ENCODE results near the gene PRKCQ.

The PRKCQ gene

DNA sequence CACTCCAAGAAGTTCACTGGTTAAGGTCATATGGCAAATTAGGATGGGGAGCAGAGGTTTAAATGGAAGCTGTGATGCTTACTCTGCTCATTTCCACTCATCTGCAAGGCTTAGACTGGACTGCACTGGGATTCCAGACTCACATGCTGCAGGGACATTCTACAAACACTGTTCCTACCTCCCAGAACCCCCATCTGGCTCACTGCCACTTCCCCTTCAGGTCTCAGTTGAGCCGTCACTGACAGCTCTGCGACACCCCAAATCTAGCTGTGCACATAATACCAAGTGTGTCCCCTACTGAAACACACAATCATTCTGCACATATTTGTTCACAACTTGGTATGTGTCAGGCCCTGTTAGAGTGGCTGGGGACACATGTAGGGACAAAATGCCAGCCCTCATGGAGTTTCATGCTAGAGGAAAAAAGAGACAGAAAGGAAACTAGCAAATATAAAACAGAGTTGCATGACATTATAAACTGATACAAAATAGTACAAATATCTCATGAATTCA is 5.4 kb downstream of the PRKCQ start:
- Mint-ChIP-seq H3K27ac (no peak overlapping the region), H3K4me1 (ENCODE audit: low read depth) (peaks cover 25% of the 10 kb centered on the region), H3K36me3 (ENCODE audit: low read depth) (no peaks in the 10 kb centered on the region), H3K9me3 (no peaks in the 10 kb centered on the region), H3K27me3 (peaks cover 32% of the 10 kb centered on the region), H3K4me3 (no peak overlapping the region)
- intact Hi-C loops (cut with micrococcal nuclease), result no loop called here

DNA sequence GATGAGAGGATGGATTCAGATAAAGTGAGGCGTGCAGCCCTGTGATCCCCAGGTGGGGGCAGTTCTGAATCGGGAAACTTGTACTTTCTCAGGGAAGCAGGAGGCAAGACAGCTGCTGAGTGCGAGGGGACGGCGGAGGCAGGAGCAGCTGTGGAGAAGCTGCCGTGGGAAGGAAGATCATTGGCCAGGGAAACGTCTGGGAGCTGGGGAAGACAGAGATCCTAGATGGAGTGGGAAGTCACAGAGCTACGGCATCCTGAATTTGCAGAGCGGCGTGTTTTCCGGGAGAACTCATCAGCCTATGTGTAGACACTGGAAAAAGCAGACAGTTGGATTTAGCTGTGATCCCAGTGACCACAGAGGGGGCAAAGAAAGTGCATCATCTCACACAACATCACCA is 9.2 kb downstream of the PRKCQ start:
- peaks cover 8% of the 10 kb centered on the region for H3K4me1 Mint-ChIP-seq (ENCODE audit: low read depth)
- H3K36me3 Mint-ChIP-seq (ENCODE audit: low read depth), result no peaks in the 10 kb centered on the region
- peaks cover 18% of the 10 kb centered on the region for H3K27me3 Mint-ChIP-seq
- intact Hi-C loops (cut with micrococcal nuclease), result no loop called here
- H3K9me3 Mint-ChIP-seq, result no peaks in the 10 kb centered on the region
- H3K4me3 Mint-ChIP-seq, result no peak overlapping the region
- H3K27ac Mint-ChIP-seq, result no peak overlapping the region

DNA sequence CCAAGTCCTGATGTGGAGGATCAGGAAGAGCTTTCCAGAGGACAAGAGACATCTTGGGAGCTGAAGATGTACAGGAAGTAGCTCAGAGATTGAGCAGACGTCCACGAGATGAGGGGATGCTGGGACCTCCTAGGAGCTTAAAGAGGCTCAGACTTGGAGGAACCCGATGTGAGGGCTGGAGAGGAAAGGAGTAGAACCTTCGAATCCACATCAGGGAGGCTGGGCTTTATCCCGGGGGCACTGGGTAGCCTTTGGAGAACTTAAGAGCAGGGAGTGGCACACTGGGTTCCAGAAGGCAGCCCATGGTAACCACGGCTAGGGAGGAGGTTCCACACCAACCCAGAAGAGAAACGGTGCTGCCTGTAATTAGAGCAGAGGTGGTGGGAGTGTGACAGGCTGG is 10.8 kb downstream of the PRKCQ start:
- H3K27ac Mint-ChIP-seq, result no peak overlapping the region
- intact Hi-C loops (cut with micrococcal nuclease), result no loop called here

DNA sequence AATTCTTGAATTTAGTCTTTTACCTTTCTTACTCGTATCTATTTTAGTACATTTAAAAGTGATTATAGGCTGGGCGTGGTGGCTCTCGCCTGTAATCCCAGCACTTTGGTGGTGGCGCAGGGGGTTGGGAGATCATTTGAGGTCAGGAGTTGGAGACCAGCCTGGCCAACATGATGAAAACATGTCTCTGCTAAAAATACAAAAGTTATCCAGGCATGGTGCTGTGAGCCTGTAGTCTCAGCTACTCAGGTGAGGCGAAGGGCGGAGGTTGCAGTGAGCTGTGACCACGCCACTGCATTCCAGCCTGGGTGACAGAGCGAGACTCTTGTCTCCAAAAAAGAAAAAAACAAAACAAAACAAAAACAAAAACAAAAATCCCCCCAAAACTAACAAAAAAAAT is 12.2 kb downstream of the PRKCQ start:
- no peaks in the 10 kb centered on the region for H3K9me3 Mint-ChIP-seq
- no peaks in the 10 kb centered on the region for H3K36me3 Mint-ChIP-seq (ENCODE audit: low read depth)
- peaks cover 26% of the 10 kb centered on the region for H3K27me3 Mint-ChIP-seq
- H3K4me3 Mint-ChIP-seq, result no peak overlapping the region
- H3K27ac Mint-ChIP-seq, result no peak overlapping the region
- intact Hi-C loops (cut with micrococcal nuclease), result no loop called here
- peaks cover 25% of the 10 kb centered on the region for H3K4me1 Mint-ChIP-seq (ENCODE audit: low read depth)

More for the DNA sequence above, 10.8 kb downstream of the PRKCQ start:
- Mint-ChIP-seq H3K4me3 (no peak overlapping the region), H3K27me3 (peaks cover 21% of the 10 kb centered on the region), H3K9me3 (no peaks in the 10 kb centered on the region), H3K4me1 (ENCODE audit: low read depth) (peaks cover 12% of the 10 kb centered on the region), H3K36me3 (ENCODE audit: low read depth) (no peaks in the 10 kb centered on the region)

DNA sequence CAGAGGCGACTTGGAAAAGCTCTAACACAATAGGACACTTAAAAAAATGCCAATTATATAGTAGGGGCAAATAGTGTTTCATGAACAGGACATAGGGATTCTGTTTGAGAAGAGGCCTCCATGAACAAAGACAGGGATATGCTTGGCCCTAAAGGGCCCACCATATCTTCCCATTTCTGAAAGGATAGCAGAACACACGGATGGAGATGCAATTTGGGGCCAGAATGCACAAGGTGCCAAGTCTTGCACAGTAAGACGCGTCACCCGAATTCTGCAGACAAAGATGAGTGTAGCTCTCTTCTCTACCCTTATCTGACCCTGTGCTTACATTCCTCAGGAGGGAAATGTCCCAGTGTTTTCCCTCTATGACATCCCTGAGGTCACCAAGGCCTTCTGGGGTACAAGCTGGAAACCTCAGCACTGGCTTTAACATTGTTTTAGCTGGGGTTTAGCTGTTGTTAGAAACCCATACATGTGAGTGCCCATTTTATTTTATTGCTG is 12.8 kb downstream of the PRKCQ start:
- intact Hi-C loops (cut with micrococcal nuclease), result no loop called here

DNA sequence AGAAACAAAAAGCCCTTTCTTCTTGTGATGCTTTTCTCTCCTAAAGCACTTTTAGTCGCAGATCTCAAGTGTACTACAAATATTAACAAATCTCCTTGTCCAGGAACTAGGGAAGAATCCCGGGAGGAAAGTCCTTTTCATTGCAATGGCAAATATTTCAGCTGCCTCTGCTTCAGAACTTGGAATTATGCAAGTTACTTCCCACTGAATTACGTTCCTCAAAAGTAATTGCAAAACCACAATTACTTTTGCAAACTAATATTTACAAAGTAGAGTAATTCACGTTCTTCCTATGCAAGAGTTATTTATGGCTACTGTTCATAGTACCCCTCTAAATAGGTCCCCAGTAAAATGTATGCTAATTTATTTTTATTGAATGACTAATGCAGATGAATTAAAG is 14.5 kb downstream of the PRKCQ start:
- H3K27me3 Mint-ChIP-seq, result peaks cover 28% of the 10 kb centered on the region
- intact Hi-C loops (cut with micrococcal nuclease), result no loop called here
- no peaks in the 10 kb centered on the region for H3K36me3 Mint-ChIP-seq (ENCODE audit: low read depth)
- no peak overlapping the region for H3K4me3 Mint-ChIP-seq
- H3K27ac Mint-ChIP-seq, result no peak overlapping the region
- H3K4me1 Mint-ChIP-seq (ENCODE audit: low read depth), result peaks cover 37% of the 10 kb centered on the region
- H3K9me3 Mint-ChIP-seq, result no peaks in the 10 kb centered on the region

More for the DNA sequence above, 12.8 kb downstream of the PRKCQ start:
- Mint-ChIP-seq H3K4me3 (no peak overlapping the region), H3K27me3 (peaks cover 27% of the 10 kb centered on the region), H3K4me1 (ENCODE audit: low read depth) (peaks cover 29% of the 10 kb centered on the region), H3K9me3 (no peaks in the 10 kb centered on the region), H3K27ac (no peak overlapping the region), H3K36me3 (ENCODE audit: low read depth) (no peaks in the 10 kb centered on the region)

DNA sequence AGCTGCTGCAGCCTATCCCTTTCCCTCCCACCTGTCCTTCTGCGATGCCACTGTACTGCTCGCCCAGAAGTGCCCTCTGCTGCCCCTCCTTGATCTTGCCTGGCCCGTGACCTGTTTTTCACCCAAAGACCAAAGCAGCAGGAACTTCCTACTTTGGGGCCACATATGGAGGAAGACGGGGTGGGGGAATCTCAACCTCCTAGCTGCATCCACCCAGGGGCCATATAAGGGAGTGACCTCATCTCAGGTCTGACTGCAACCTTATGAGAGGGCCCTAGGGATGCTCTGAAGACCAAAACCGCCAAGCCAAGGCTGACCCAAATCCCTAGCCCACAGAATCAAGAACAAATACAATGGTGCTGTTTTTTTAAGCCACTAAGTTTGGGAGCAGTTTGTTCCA is 15.7 kb downstream of the PRKCQ start:
- intact Hi-C loops (cut with micrococcal nuclease), result no loop called here
- Mint-ChIP-seq H3K9me3 (no peaks in the 10 kb centered on the region), H3K4me3 (no peak overlapping the region), H3K4me1 (ENCODE audit: low read depth) (peaks cover 37% of the 10 kb centered on the region), H3K36me3 (ENCODE audit: low read depth) (no peaks in the 10 kb centered on the region), H3K27me3 (peaks cover 21% of the 10 kb centered on the region), H3K27ac (no peak overlapping the region)

DNA sequence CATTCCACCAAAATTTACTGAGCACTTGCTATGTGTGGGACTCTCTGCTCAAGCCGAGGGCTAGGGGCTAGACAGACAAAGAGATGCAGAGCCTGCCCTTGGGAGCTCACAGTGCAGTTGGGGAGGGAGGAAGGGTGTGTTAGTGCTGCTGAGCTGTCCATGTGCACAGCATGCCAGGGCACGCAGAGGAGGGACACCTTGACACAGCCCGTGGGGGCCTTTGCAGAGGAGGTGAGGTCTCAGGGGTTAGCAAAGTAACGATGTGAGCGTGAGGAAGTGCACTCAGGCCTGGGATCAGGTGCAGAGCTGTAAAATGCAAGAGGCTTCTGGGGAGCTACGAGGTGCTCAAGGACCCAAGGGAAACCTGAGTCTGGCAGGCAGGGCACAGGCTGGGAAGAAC is 16.3 kb downstream of the PRKCQ start:
- Mint-ChIP-seq H3K36me3 (ENCODE audit: low read depth) (no peaks in the 10 kb centered on the region), H3K9me3 (no peaks in the 10 kb centered on the region), H3K4me1 (ENCODE audit: low read depth) (peaks cover 37% of the 10 kb centered on the region), H3K27ac (no peak overlapping the region), H3K4me3 (no peak overlapping the region), H3K27me3 (peaks cover 17% of the 10 kb centered on the region)
- intact Hi-C loops (cut with micrococcal nuclease), result no loop called here

DNA sequence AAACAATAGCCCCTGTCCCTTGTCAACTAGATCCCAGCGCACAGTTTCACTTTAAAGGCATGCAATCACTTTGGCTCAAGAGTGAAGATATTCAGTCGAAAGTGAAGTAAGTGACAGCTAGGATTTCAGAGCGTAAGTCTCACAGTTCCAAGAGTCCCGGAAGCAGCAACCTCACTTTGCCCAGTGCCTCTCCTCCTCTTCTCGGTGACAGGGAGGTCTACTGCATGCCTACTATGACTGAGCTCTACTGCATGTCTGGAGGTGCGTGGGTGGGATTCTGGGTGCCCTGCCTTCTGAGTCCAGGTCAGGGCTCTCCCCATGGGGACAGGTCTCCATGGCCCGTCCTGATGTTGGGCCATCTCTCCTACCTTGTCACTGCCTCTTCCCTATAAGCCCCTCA is 17.0 kb downstream of the PRKCQ start:
- Mint-ChIP-seq H3K4me3 (no peak overlapping the region), H3K27me3 (peaks cover 17% of the 10 kb centered on the region), H3K9me3 (no peaks in the 10 kb centered on the region), H3K4me1 (ENCODE audit: low read depth) (peaks cover 37% of the 10 kb centered on the region), H3K36me3 (ENCODE audit: low read depth) (no peaks in the 10 kb centered on the region), H3K27ac (no peak overlapping the region)
- intact Hi-C loops (cut with micrococcal nuclease), result no loop called here

DNA sequence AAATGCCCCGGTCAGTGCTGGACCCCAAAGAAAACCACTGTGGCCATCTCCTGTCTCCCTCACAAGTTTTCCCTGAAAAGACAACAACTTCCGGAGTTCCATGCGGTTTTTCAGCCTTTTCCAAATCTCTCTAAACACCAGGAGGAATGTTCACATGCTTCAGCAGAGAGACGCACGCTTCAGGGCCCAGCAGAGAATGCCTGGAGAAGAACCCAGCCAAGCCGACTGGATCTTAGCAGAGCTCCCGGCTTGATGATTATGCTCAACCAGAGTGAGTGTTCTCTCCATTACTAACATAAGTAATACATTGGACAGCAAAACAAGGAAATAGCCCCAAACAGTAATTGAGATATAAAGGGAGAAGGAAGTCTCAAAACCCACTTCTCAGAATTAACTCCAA is 17.9 kb downstream of the PRKCQ start:
- H3K27ac Mint-ChIP-seq, result peak overlapping the region; percentile 45
- intact Hi-C loops (cut with micrococcal nuclease), result no loop called here
- H3K4me1 Mint-ChIP-seq (ENCODE audit: low read depth), result peaks cover 44% of the 10 kb centered on the region

DNA sequence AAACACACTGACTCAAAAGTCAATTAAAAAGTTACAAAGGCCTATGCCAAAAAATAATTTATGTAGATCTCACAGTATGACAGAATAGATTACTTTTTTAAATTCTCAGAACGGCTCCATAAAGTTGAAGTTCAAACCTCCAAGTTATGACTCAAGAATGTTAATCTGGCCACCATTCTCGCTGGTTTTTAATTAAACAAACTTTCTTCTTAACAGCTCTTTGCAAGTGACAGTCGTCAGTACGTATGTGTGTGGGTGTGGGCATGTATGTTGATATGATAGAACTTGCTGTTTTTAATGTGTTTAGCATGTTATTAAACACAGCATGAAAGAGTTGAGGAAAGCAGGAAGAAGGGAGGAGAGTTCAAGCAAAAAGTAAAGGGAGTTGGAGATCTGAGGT is 18.5 kb downstream of the PRKCQ start:
- intact Hi-C loops (cut with micrococcal nuclease), result no loop called here
- Mint-ChIP-seq H3K4me1 (ENCODE audit: low read depth) (peaks cover 48% of the 10 kb centered on the region), H3K36me3 (ENCODE audit: low read depth) (no peaks in the 10 kb centered on the region), H3K27ac (no peak overlapping the region), H3K9me3 (no peaks in the 10 kb centered on the region), H3K27me3 (peaks cover 26% of the 10 kb centered on the region), H3K4me3 (no peak overlapping the region)

More for the DNA sequence above, 17.9 kb downstream of the PRKCQ start:
- Mint-ChIP-seq H3K9me3 (no peaks in the 10 kb centered on the region), H3K4me3 (no peak overlapping the region), H3K27me3 (peaks cover 23% of the 10 kb centered on the region), H3K36me3 (ENCODE audit: low read depth) (no peaks in the 10 kb centered on the region)

DNA sequence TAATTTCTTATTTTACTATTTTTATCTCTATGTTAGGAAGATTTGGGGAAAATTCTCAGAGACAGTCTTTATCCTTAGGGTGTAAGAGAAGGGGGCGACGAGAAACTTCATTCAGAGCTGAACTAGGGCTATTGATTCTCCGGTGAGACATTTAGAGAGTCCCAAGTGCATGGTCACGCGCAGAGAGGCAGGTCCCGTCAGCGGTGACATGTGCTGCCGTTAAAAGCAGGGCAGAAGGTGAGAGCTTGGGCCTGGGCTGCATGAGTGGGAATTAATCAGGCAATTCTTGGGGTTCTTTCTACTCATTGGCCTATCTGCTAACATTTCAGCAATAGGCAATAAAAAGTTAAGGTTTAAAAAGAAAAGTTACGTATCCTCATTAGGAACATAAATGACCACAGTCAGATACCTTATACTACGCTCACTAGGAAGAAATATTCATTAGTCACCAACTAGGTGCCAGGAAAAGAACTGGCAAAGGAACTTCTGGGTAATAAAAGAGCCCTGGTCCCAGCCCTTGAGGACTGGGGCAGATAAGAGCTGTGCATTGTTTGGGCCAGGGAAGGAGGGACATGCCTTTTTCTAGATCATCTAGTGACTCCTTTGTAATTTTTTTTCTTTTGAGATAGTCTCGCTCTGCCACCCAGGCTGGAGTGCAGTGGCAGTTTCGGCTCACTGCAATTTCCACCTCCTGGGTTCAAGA is 21.2 kb downstream of the PRKCQ start:
- Mint-ChIP-seq H3K4me3 (no peak overlapping the region), H3K36me3 (ENCODE audit: low read depth) (no peaks in the 10 kb centered on the region), H3K4me1 (ENCODE audit: low read depth) (peaks cover 45% of the 10 kb centered on the region), H3K27me3 (peaks cover 24% of the 10 kb centered on the region), H3K27ac (no peak overlapping the region), H3K9me3 (no peaks in the 10 kb centered on the region)
- intact Hi-C loops (cut with micrococcal nuclease), result no loop called here

DNA sequence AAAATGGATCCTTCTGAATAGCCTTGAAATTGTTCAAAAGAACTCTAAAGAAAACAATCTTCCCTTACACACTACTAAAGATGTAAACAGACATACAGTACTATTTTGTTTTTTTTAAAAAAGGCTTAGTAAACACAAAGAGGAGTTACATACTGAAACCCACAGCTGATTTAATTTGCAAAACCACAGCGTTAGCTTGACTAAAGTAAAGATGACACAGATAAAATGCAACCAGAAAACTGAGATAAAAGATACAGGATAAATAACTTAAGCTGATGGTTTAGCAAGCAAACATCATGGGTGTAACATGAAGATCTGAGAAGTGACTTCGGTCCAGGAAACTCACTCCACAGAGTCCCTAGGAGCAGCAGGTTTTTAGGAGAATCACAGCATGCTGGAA is 21.8 kb downstream of the PRKCQ start:
- Mint-ChIP-seq H3K9me3 (no peaks in the 10 kb centered on the region), H3K27me3 (peaks cover 18% of the 10 kb centered on the region), H3K27ac (no peak overlapping the region), H3K4me3 (no peak overlapping the region), H3K36me3 (ENCODE audit: low read depth) (no peaks in the 10 kb centered on the region), H3K4me1 (ENCODE audit: low read depth) (peaks cover 39% of the 10 kb centered on the region)
- intact Hi-C loops (cut with micrococcal nuclease), result no loop called here

DNA sequence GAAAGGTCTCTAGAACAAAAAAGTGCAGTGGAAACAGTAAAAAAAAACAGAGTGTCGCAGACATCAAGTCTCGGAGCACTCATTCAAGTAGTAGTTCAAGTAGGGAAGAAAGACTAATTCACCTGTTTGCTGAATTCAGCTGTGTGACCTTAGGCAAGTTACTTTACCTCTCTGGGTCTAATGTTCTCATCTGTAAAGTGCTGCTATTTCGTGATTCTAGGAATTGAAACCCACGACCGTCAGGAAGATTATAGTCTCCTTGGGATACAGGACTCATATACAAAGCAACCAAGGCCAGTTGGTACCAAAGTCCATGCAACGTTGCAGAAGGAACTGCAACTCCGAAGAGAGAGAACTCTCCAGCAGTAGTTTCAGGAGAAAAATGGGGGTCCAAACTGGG is 26.1 kb downstream of the PRKCQ start:
- peak overlapping the region; percentile 9 for H3K27ac Mint-ChIP-seq
- intact Hi-C loops (cut with micrococcal nuclease), result no loop called here
- H3K27me3 Mint-ChIP-seq, result peaks cover 12% of the 10 kb centered on the region
- no peak overlapping the region for H3K4me3 Mint-ChIP-seq
- H3K36me3 Mint-ChIP-seq (ENCODE audit: low read depth), result no peaks in the 10 kb centered on the region
- peaks cover 23% of the 10 kb centered on the region for H3K4me1 Mint-ChIP-seq (ENCODE audit: low read depth)
- H3K9me3 Mint-ChIP-seq, result no peaks in the 10 kb centered on the region

All from dendritic cell treated with granulocyte-macrophage colony-stimulating factor and Interleukin-4, amounts not matched to agents 40 ng/mL and 50 ng/mL, for 4 days (primary cell).